Fibroblast of skin of scalp (primary cell): ENCODE measurements around the gene JAZF1.
"Not testable (repeated sequence)": the region's sequence is repeated elsewhere in the genome, so short reads cannot be mapped to it uniquely, and the experiment has no call there.

Experiments used
- DNase-seq: peaks from one replicate; pipeline ENCODE4 v3.0.0-alpha.2; 2013

Gene JAZF1

GRCh38 chr7:27866256-27866655 lies 314.3 kb downstream of the JAZF1 start:
- DNase-seq = no peak

DNA sequence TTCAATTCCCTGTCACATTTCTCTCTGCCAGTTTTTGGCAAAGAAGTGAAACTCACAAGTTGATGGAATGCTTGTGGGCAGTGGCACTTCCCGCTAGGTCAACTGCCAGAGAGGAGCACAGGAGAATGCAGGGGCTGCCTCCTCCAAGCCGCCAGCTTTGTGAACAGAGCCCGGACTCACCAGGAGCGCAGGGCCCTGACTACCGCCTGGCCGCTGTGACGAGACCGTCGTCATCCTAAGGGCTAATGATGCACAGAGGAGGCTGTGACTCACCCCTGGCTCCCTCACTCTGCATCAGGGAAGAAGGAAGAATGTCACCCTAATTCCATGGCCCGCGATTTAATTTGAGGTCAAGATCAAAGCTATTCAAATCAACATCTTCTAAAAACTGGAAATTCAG lies 316.7 kb downstream of the JAZF1 start:
- no peak for DNase-seq

DNA sequence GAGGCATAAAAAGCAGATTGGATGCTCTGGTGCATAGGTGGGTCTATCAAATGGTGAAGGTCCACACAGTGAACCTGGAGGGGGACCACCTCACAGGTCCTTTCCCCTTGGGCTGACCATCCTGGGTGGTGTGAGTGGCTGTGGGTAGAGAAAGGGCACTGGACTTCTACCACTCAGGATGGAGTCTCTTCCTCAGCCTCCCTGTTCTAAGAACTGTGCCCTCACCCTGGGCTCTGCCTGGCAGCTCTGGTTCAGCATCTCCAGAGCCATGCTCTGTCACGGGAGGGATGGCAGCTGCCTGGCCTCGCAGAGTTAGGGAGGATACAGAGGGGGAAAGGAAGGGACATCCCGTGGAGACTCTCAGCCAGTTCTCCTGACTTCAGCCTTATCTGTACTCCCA lies 318.8 kb downstream of the JAZF1 start:
- no peak for DNase-seq

DNA sequence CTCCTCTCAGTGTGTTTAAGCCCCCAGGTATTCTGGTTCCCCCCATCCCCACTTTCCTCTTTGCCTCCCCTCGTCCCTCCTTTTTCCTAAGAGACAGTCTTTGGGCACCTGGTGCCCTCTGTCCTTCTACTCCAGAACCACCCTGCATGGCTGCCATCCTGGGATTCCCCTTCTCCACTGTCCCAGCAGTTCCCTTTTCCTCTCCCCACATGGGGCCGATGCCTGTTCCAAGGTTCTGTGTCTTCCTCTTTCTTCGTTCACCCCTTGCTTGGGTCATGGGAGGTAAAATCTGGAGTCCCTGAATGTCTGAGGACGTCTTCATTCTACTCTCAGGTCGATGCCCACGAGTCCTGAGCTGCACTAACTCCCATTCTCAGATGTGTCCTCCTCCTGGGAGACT lies 319.8 kb downstream of the JAZF1 start:
- DNase-seq = no peak

GRCh38 chr7:27856703-27857485 lies 323.7 kb downstream of the JAZF1 start:
- DNase-seq = not testable (repeated sequence)

- DNase-seq = no peak
These were observed 330.1 kb downstream of the JAZF1 start for GRCh38 chr7:27850531-27850930.

DNA sequence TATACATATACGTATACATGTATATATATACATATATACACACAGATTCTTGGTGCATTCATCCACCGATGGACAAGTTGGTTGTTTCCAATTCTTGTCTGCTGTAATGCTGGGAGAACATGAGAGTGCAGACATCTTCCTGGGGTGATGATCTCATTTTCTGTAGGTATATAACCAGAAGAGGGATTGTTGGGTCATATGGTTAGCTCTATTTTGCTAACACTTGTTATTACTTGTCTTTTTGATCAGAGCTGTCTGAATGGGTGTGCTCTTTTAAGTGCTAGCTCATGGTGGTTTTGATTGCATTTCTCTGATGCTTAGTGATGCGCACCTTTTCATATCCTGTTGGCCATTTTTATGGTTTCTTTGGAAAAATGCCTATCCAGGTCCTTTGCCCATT lies 334.2 kb downstream of the JAZF1 start:
- no peak for DNase-seq

DNA sequence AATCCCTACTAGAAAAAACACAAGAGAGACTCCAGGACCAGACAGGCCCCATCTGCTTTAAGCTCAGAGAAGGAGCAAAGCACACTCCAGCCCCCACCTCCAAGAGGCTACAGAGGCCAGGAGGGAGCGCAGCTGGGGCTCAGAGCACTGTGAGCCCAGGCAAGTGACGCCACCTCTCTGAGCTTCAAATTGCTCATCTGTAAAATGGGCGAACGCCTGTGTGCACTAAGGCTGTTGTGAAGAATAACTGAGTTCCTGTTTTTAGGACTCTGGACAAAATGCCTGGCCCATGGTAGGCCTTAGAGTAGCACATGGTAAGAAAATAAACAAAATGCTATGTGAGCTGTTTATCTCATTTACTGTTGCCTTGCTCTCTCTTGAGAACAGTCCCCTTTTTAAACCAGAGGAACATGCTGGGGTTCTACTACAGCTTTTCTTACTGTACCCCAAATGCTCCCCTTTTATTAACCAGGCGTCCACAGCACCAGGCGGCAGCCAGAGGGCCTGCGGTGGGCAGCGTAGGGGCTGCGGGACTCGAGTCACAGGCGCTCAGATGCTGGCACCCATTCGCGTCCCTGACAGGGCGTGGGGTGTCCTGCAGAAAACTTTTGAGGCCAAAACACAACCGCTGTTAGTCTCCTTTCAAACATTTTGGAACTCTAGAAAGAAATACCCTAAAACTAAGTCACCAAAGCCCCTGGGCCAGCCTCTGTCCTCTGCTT lies 336.9 kb downstream of the JAZF1 start:
- no peak for DNase-seq

GRCh38 chr7:27842851-27843250 lies 337.7 kb downstream of the JAZF1 start:
- peak; percentile 8 for DNase-seq

DNA sequence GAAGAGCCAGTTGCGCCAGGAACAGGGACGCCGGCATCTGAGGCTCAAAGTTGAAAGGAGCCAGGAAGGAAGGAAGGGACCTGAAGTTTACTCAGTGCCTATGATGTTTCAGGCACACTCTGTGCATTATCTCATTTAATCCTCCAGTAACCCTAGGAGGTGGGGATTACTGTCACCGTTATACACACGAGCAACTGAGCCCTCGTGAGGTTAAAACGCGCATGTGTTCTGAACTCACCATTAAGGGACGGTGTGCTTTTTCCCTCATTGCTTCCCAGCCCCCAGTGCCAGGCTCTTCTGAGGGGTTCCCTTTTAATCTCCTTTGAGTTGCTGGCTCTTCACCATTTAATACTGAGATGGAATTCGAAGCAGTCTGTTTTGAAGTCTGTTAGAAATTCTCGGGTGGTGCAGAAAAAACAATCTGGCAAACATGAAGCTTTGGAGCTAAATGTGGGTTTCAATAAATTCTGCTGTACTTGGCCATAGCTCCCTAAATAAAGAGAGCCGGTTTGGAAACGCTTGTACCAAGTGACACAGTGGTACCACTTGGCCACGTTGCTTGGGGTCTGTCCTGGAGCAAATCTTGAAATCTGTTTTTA lies 338.4 kb downstream of the JAZF1 start:
- no peak for DNase-seq

DNA sequence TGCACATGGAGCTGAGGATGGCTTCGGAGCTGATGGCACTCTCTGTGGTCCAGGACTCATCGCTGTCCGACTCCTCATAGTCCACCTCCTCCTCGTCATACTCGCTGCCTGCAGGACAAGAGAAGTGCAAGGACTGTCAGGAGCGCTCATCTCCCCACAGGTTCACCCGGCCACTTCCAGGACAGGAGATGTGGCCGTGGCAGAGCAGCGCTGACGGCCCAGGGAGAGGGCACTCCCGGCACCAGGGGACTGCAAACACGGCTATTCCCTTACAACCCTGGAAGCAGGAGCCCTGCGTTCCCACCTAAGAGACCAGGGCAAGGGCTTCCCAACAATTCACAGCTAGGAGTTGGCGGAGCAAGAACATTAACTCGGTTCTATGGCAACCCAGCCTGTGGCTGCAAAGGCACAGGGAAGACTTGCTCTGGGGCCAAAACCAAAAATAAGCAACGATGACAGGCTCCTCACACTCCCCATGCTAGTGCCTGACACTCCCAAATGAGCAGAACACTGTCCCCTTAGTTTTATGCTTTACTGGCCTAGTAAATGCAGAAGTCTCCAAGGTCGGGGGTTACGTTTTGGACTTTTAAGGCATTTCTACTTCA lies 339.7 kb downstream of the JAZF1 start:
- DNase-seq = no peak

DNA sequence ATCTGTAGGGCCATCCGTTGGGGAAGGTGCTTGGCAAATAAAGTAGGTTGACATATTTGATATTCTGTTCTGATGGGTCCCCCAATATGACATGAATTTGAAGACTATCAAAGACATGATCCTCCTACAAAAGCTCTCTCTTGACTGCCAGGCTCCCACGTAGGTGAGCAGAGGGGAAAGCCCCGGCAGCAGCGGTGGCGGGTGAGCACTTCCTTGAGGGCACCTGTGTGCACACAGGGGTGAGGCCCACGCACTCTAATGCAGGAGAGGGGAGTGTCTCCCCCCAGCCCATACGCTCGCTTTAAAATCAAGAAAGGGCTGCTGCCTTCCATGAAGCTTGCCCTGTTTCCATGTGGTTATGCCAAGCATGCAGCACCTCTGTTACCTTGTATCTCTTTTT lies 340.3 kb downstream of the JAZF1 start:
- no peak for DNase-seq

DNA sequence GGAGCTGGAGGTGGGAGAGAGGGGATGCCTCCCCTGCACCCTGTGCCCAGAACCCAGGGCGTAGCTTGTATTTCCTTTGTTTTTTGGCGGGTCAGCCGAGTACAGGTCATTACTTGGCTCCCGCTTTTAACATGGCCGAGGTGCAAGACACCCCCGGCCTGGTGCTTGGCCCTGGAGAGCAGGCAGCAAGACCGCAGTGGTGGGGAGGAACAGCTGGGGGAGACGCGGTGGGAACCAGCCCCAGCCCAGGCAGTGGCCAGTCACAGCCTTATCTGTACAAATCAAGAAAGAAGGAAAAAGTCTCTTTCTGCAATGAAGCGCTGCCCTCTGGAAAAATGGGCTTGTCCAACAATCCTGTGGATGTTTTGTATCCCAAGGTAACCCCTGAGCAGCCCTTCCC lies 341.5 kb downstream of the JAZF1 start:
- DNase-seq = no peak

- DNase-seq = no peak
These were observed 344.1 kb downstream of the JAZF1 start for GRCh38 chr7:27836536-27836935.

GRCh38 chr7:27835376-27835775 lies 345.2 kb downstream of the JAZF1 start:
- no peak for DNase-seq

DNA sequence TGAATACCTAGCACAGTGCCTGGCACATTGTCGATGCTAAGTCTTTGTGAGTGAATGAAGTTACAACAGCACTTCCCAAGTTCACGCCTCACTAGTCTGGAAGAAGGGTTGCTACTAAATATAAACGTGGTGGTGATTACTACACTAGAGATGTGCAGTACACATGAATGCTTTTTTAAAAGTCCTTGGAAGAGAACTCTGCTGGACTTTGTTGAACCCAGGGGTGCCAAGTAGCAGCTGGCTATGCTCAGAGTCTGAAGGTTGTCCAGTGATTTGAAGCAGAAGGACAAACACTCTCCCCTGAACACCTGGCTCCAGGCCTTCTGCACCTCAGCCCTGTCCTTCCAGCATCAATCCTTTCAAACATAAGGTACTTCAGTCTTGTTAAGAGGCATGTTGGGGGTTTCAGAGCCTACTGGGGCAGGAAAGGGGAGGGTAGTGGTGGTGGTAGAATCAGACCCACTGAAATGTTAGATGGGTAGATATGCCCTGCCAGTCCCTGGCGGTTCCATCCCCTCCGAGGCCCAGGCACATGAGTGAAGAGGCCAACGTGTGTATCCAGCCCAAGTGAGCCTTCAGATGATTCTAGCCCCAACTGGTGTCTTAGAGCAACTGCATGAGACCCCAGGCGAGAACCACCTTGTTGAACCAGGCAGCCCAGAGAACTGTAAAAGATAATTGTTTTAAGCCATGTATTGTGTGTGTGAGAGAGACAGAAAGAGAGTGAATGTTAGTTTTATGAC lies 346.2 kb downstream of the JAZF1 start:
- no peak for DNase-seq

DNA sequence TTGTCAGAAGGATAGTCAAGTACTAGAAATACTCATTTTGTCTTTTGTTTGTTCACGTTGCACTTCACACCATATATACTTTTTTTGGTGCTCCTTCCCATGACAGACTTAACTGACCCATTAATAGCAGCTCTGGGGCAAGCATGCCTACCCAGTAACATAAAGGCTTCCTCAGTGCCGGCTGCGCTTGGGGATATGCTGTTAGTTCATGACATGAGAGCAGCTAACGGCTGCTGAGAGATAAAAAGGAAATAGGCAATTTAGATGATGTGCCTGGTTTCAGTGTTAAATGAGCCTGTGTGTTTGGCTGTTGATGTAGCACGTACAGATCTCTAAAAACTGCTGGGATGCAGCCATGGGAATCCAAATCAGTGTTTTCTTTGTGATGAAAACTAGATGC lies 354.2 kb downstream of the JAZF1 start:
- no peak for DNase-seq

DNA sequence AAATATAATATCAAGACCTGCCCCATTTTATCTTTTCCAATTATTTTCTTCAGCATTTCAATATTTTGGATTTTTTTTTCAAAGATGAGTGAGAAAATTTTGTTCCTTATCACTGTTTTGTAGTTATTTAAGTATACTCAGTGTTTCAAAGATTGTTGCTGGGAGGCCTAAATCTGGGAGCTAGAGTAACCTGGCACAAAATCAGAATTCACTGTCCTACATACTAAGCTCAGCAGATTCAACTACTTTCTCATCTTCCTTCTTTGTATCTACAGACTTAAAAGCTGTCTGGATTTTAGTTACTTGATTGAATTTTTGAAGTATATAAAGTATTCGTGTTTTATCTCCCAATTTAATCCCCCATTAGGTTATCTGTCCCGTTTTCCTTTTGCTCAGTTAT lies 354.7 kb downstream of the JAZF1 start:
- DNase-seq = no peak

DNA sequence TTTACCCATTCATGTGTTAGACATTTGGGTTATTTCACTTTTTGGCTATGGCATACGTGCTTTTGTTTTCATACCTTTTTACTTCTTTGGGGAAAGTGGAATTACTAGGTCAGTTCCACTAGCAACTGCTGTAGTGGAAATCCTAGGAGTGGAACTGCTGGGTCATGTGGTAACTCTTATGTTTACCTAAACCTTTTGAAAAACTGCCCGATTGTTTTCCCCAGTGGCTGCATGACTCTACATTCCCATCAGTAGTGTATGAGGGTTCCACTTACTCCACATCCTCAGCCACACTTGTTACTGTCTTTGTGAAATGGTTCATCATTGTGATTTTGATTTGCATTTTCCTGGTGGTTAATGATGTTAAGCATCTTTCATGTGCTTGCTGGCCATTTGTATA lies 358.4 kb downstream of the JAZF1 start:
- DNase-seq = no peak

DNA sequence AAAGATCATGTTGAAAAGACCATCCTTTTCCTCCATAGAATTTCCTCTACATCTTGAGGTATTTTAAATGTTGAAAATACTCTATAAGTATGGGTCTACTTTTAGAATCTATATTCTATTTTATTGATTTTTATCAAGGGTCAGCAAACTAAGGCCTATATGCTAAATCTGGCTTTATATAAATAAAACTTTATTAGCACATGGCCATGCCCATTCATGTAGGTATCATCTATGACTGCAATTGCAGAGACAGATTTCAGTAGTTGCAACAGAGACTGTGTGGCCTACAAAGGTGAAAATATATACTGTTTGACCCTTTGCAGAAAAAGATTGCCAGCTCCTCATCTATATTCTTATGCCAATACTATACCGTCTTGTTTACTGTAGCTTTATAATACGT lies 367.9 kb downstream of the JAZF1 start:
- no peak for DNase-seq

DNA sequence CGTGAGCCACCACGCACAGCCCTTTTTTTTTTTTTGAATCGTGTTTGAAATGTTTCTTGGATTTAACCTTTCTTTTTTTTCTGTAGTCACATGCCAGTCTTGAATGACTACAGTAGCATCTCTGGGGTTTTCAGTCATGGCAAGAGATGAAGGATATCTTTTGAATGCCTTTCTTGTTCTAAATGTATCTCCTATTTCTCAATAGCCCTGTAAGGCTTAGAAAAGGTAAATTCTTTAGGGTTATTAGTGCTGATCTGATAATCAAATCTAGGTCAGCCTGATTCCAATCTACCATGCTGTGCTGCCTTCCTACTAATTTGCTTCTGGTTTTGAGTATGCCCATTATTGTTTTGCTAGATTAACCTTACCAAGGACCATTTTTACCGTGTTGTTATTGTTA lies 370.4 kb downstream of the JAZF1 start:
- no peak for DNase-seq

- DNase-seq = peak; percentile 79
These were observed 372.0 kb downstream of the JAZF1 start for GRCh38 chr7:27808626-27809025.

- no peak for DNase-seq
These were observed 376.5 kb downstream of the JAZF1 start for GRCh38 chr7:27804139-27804538.
